ENCODE measurements around the gene RAD51B.

The RAD51B gene

GRCh38 chr14:68458840-68459469 is 639.4 kb downstream of the RAD51B start:
- H3K4me3 ChIP-seq (replicated peaks in 1 of 2; ENCODE audit: low read depth in 2 of 2, low read length in 2 of 2): no peak overlapping the region
- peak; percentile 54 to 81 for DNase-seq (ENCODE audit: low read depth in 2 of 2)
- TF ChIP-seq CTCF (IDR thresholded peaks at IDR 0.05; ENCODE audit: low read depth, low read length): no peak

GRCh38 chr14:68459480-68460136 is 640.0 kb downstream of the RAD51B start:
- DNase-seq (ENCODE audit: low read depth in 2 of 2): no peak
- TF ChIP-seq CTCF (IDR thresholded peaks at IDR 0.05; ENCODE audit: low read depth, low read length): no peak
- no peak overlapping the region for H3K4me3 ChIP-seq (replicated peaks in 1 of 2; ENCODE audit: low read depth in 2 of 2, low read length in 2 of 2)

GRCh38 chr14:68460541-68460940 is 641.0 kb downstream of the RAD51B start:
- H3K4me3 ChIP-seq (replicated peaks in 1 of 2; ENCODE audit: low read depth in 2 of 2, low read length in 2 of 2): no peak overlapping the region
- DNase-seq (ENCODE audit: low read depth in 2 of 2): peak in 1 of 2 donors; percentile 16
- TF ChIP-seq CTCF (IDR thresholded peaks at IDR 0.05; ENCODE audit: low read depth, low read length): no peak

GRCh38 chr14:68461086-68461485 is 641.5 kb downstream of the RAD51B start:
- no peak for TF ChIP-seq CTCF (IDR thresholded peaks at IDR 0.05; ENCODE audit: low read depth, low read length)
- no peak for DNase-seq (ENCODE audit: low read depth in 2 of 2)

GRCh38 chr14:68462683-68463082 is 643.1 kb downstream of the RAD51B start:
- peak; percentile 28 for TF ChIP-seq CTCF (IDR thresholded peaks at IDR 0.05; ENCODE audit: low read depth, low read length)
- peak in 1 of 2 donors; percentile 33 for DNase-seq (ENCODE audit: low read depth in 2 of 2)

More at GRCh38 chr14:68461086-68461485, 641.5 kb downstream of the RAD51B start:
- H3K4me3 ChIP-seq (replicated peaks in 1 of 2; ENCODE audit: low read depth in 2 of 2, low read length in 2 of 2): no peak overlapping the region

GRCh38 chr14:68463299-68463698 is 643.7 kb downstream of the RAD51B start:
- DNase-seq (ENCODE audit: low read depth in 2 of 2): no peak
- H3K4me3 ChIP-seq (replicated peaks in 1 of 2; ENCODE audit: low read depth in 2 of 2, low read length in 2 of 2): no peak overlapping the region
- TF ChIP-seq CTCF (IDR thresholded peaks at IDR 0.05; ENCODE audit: low read depth, low read length): no peak

More at GRCh38 chr14:68462683-68463082, 643.1 kb downstream of the RAD51B start:
- H3K4me3 ChIP-seq (replicated peaks in 1 of 2; ENCODE audit: low read depth in 2 of 2, low read length in 2 of 2): no peak overlapping the region

Measured in cardiac fibroblast (primary cell).